Anterior cingulate cortex (tissue), 58 donors: ENCODE data around the gene CACNG3.

Experiments
- DNase-seq, 58 donors: peaks; one replicate each; lab custom pipeline; 2025; lab: John Stamatoyannopoulos, UW

CACNG3 gene

DNA sequence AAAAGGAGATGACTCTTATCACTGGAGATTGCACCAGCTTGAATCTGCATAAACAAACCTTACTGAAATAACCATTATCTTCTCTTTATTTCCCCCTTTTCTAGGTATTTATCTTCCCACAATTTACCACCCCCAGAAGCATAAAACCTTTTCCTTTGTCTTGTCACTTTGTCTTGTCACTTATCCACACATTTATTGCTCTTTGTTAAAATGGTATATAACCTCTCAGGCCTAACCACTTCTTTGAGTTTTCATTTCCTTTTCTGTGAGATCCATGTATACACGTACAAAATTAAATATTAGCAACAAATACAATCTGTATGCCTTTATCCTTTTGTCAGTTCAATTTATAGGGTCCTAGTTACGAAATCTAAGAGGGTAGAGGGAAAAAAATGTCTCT is 122.9 kb downstream of the CACNG3 start:
- no peak for DNase-seq

- DNase-seq, result no peak
Measured at GRCh38 chr16:24381470-24382118, 125.5 kb downstream of the CACNG3 start.

DNA sequence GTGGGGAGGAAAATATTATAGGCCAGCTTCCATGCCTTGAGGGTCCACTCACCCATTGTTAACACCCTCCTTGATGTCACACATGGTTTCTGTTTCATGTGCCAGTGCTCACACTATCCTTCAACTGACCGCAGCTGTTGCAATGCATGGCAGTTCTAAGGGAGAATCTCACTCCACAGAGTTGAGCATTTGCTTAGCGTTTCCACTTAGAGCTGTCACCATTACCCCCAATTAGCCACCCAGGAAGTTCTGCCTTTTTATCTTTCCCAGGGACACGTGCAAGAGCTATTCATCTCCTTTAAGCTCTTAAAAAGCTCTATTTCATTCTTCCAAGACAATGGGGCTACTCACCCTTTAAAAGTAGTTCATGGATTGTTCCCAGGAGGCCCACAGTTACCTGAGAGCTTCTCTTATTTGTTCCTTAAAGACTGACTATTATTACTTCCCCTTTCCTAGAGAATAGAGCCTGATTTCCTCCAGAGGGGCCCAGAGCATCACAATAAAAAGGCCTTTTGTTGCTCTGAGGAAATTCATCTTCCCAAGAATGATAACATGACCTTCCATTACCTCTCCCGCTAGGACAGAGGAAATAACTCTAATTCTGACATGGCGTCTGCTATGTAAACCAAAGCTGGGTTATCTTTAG is 126.8 kb downstream of the CACNG3 start:
- no peak for DNase-seq

GRCh38 chr16:24394341-24394740 is 138.2 kb downstream of the CACNG3 start:
- peak in 2 of 58 donors; percentile 1 to 17 for DNase-seq

DNA sequence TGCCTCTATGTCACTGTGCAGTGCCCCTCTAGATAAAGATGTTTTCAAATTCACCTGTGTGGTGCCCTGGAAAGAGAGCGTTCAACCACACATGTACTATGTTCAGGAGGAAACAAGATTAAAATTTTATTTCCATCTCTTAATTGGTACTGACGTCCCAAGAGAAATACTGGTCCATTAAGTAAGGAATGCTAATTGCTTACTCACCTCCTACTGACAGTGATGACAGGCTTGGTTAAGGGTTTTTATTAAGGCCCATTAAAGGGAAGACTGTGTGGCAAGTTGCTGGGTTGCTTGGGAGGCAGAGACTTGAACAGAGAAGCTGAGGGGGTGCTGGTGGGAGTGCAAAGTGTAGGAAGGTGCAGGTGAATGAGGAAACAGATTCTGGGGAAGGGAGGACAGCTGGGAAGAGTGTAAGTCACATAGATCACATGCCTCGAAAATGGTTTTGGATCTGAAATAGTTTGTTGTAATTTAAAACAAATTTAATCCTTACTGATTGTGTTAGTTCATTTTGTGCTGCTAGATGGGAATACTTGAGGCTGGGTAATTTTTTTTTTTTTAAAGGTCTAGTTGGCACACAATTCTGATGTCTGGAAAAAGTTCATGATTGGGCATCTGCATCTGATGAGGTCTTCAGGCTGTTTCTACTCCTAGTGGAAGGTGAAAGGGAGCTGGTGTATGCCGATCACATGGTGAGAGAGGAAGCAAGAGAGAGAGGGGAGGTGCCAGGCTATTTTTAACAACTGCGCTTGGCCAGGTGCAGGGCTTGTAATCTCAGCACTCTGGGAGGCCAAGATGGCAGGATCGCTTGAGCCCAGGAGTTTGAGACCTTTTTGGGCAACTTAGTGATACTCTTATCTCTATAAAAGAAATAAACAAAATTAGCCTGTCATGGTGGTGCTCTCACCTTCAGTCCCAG is 140.5 kb downstream of the CACNG3 start:
- DNase-seq, result peak in 1 of 58 donors; percentile 0

- no peak for DNase-seq
Measured at GRCh38 chr16:24409045-24409444, 152.9 kb downstream of the CACNG3 start.
